Activated T-helper 1 cell treated with Interleukin-2 at 50 U/mL for 16 hours (primary cell): ENCODE results near the gene BANF1.
"Not testable (repeated sequence)": the region's sequence is repeated elsewhere in the genome, so short reads cannot be mapped to it uniquely, and the experiment has no call there.

Source experiments
- DNase-seq: peaks from one replicate; pipeline ENCODE4 v3.0.0-alpha.2; 2020; ENCODE audit warnings: low read depth

BANF1 gene

GRCh38 chr11:66011239-66011784 lies 9.0 kb downstream of the BANF1 start:
- DNase-seq = no peak

- DNase-seq = no peak
Observed at GRCh38 chr11:66011785-66012303, 9.5 kb downstream of the BANF1 start, which contains the start of gene CST6. Gene CST6, plus strand, starts transcription at chr11:66012008. Its CDS starts 37 bp downstream, at chr11:66012045.

- DNase-seq = no peak
Observed at GRCh38 chr11:66012371-66012945, 10.2 kb downstream of the BANF1 start.

- DNase-seq = no peak
Observed at GRCh38 chr11:66012946-66013761, 10.9 kb downstream of the BANF1 start.

DNA sequence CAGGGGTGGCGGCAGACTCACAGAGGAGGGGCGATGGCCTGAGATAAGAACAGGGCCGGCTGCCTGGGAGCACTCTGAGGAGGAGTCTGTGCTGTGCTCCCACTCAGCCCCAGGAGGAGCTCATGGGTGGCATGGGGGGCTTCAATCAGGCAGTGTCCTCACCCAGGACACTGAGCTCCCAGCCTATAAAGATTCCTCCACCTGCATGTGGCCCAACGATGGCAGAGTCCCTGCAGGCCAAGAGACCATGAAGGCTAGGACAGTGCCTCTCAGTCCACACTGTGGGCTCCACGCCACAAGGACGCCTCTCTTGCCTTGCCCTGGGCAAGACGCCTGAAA lies 11.4 kb downstream of the BANF1 start:
- DNase-seq = no peak

- DNase-seq = no peak
Observed at GRCh38 chr11:66014804-66015453, 12.6 kb downstream of the BANF1 start.

DNA sequence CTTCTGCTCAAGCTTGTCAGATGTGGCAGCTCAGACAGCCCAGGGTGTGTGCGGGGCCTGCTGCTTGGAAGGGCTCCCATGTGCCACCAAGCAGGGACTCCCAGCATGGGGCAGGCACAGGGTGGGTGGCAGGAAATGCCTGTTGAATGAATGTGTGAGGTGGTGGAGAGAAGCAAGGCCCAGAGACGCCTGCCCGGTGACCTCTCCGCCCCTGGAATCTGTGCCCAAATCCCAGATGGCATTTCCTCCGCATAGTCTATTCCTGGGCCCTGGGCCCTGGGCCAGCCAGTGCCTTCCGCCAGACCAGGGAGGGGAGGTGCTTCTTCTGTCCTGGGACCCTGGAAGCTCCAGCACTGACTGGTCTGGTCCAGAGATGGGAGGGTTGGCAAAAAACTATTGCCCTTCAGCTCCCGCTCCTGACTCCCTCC lies 13.2 kb downstream of the BANF1 start:
- DNase-seq = no peak

DNA sequence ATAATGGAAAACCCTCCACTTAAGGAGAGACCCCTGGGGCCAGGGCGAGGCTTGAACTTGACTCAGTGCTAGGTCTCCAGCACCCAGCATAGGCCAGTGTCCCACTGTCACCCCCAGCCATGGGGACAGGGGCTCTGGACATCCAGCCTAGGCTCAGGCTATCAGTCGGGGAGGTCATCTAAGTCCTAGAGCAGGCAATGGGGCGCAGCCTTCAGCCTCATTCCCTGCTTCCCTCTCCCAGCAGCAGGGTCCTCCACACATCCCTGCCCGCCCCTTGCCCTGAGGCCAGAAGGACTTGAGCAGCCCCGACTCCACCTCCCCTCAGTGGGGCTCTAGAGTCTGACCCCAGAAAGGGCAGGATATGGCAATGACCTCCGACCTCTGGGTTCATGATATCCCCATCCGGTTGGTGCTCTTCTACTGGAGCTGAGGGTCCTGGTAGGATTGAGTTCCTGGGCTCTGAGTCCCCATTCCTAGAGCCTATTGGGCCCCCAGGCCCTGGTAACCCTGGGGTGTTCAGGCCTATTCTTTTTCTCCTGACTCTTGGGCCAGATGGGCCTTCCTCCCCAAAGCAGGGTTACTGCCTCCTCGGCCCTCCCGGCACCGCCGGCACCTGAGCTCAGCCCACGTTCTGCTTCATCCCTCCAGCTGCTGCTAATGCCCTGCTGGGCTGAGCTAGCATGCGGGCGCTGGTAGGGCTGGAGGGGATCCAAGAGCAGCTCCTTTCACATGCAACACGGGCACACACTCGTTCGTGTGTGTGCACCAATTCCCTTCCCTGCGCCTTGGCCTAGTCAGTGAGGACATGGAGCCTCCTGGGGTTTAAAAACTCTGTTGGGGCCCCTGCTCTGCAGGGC lies 13.9 kb downstream of the BANF1 start:
- DNase-seq = no peak

GRCh38 chr11:66016793-66017177 lies 14.5 kb downstream of the BANF1 start:
- no peak for DNase-seq

GRCh38 chr11:66017321-66017720 lies 15.0 kb downstream of the BANF1 start:
- no peak for DNase-seq

GRCh38 chr11:66020212-66020611 lies 17.9 kb downstream of the BANF1 start:
- no peak for DNase-seq

DNA sequence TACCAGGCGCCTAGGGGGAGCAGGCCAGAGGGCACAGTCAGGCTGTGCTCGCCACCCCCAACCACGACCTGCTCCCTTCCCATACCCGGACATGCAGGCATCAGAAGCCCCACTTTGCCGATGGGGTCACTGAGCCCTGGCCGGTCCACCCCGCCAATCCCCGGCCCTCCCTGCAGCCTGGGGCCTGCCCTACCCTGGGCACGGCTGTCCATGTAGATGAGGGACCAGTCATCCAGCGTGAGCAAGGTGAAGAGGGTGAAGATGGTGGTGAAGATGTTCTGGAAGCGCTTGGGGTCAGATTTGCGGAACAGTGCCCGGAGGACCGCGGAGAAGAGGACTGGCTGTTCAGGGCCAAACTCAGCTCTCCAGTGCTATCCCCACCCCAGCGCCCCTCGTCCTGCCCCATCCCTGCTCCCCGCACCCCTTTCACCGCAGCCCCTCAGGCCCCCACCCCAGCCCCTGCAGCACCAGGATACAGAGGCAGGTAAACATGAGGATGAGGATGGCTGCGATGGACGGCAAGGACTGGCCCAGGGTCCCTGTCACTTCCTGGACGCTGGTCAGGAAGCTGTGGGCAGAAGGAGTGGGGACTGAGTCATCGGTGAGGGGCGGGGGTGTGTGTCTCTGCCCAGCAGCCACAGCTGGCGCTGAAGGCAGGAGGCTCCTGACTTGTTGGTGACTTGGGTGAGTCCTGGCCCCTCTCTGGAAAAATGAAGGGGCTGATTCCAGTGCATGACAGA lies 18.5 kb downstream of the BANF1 start:
- DNase-seq = no peak

DNA sequence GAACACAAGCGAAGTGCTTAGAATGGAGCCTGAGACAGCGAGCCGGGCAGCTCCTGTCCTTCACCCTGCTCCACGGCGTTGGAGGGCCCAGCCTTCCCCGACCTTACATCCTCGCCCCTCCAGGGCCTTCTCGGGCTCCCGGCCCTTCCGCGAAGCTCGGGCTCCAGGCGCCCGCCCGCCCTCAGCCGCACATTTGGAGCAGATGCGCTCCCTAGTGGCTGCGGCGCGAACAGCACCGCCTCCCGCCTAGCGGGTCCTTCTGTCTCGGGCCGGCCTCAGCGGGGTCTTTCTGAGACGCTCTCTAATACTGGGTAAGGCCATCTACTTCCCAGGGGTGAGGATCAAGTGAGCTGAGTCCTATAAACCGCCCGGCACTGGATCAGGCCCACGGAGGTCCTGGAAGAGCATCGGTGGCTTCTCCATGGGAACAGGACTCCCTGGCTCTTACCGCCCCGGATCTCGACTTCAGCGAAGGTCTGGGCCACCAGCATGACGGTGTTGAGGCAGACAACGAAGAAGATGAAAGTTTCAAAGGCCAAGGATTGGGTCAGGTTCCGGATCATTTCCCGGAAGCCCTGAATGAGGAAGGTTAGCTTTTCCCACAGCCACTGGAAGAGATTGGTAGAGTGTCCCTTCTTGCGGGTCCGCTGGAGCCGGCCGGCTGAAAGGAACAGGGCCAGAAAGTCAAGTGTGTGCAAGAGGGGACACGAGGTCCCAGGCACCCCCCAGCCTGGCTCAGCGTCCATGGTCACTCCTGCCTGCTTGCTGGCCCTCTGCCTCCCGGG lies 20.3 kb downstream of the BANF1 start:
- DNase-seq = peak; percentile 62

- not testable (repeated sequence) for DNase-seq
Observed at GRCh38 chr11:66023186-66023440, 20.8 kb downstream of the BANF1 start.

DNA sequence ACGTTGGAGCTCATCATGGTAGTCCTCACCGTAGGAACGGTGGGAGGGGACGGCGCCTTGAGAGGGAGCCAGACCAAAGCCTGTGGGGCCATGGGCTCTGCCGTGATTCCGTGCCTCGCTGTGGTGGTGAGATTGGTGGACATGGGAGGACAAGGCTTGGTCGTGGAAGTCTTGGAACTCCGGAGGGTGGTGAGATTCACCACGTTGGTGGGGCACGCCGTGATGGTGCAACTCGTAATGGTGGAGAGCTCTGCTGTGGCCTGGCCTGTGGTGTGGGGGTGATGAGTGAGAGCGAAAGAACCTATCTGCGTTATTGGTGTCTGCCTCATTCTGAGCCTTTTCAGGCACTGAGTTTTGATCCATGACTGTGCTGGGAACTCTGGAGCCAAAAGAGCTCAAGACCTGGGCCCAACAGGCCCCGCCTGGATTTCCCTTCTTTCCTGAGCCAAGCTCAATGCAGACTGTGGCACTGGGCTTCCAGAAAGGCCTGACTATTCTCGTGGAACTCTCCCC lies 23.8 kb downstream of the BANF1 start, which contains the start of gene CATSPER1:
TSS of gene CATSPER1 (minus strand) at position 463 of the 513 bp plus-strand sequence. CDS start at position 363, 100 bp downstream.
- no peak for DNase-seq

DNA sequence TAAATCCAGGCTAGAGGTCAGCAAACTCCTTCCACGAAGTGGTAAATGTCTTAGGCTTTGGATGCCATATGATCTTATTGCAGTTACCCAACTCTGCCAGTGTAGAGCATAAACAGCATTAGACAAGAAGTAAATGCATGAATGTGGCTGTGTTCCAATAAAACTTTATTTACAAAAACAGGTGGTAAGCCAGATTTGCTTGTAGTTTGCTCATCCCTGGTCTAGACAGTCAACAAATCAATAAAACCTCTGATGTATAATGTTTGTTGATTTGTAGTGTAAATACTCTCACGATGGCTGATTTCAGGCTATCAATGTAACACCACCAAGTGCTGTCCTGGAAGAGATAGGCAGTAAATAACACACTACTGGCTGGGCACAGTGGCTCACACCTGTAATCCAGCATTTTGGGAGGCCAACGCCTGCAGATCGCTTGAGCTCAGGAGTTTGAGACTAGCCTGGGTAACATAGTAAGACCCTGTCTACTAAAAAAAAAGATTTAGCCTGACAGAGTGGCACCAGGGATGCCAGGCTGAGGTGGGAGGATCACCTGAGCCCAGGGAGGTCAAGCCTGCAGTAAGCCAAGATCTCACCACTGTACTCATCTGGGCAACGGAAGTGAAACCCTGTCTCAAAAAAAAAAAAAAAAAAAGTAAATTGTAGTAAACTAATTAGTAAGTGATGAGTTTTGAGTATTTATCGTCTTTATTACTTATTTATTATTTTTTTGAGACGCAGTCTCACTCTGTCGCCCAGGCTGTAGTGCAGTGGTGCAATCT lies 30.8 kb downstream of the BANF1 start:
- DNase-seq = no peak

GRCh38 chr11:66035653-66036333 lies 33.5 kb downstream of the BANF1 start:
- no peak for DNase-seq

DNA sequence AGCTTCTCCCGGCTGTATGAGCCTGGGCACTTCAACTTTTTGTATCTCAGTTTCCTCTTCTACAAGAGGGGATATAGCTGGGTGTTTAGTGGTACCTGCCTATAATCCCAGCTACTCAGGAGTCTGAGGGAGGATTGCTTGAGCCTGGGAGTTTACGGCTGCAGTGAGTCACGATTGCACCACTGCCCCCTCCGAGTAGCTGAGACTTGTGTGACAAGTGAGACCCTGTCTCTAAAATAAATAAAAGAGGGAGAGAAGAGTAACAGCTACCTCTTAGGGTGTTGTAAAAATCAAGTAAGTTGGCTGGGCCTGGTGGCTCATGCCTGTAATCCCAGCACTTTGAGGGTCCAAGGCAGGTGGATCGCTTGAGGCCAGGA lies 34.0 kb downstream of the BANF1 start:
- no peak for DNase-seq

DNA sequence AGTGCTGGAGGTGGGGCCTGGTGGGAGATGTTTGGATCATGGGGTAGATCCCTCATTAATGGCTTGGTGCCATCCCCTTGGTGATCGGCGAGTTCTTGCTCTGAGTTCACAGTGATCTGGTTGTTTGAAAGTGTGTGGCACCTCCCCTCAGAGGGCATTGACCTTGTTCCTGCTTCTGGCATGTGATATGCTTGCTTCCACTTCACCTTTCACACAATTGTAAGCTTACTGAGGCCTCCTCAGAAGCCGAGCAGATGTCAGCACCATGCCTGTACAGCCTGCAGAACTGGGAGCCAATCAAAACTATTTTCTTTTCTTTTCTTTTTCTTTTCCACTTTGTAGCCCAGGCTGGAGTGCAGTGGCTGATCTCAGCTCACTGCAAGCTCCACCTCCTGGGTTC lies 35.0 kb downstream of the BANF1 start:
- DNase-seq = no peak
